Nephron progenitor cell (in vitro differentiated cells): Measurements from ENCODE around the gene TRIM25.
A peak's percentile ranks its signal among the peaks of the same experiment; 100 is the strongest.

Experiments
- DNase-seq: peaks from one replicate; pipeline ENCODE4 v3.0.0; 2021
- H3K27ac Mint-ChIP-seq: 2 replicates; pipeline ENCODE4 v1.8.0; 2021; ENCODE audit warnings: mild to moderate bottlenecking, moderate library complexity, mixed read lengths
- H3K27me3 Mint-ChIP-seq: 2 replicates; pipeline ENCODE4 v1.8.0; 2021; ENCODE audit warnings: mild to moderate bottlenecking, low read depth, mixed read lengths; ENCODE audit not compliant: poor library complexity
- H3K36me3 Mint-ChIP-seq: 2 replicates; pipeline ENCODE4 v1.8.0; 2021; ENCODE audit warnings: low read depth, mixed read lengths
- H3K4me1 Mint-ChIP-seq: 2 replicates; pipeline ENCODE4 v1.8.0; 2021; ENCODE audit warnings: mixed read lengths
- H3K4me3 Mint-ChIP-seq: 2 replicates; pipeline ENCODE4 v1.8.0; 2021; ENCODE audit warnings: mild to moderate bottlenecking, moderate library complexity, mixed read lengths
- H3K9me3 Mint-ChIP-seq: 2 replicates; pipeline ENCODE4 v1.8.0; 2021; ENCODE audit warnings: mild to moderate bottlenecking, moderate library complexity, mixed read lengths
- TF ChIP-seq, protein P1 (sequence below): fragments of 200-600 bp; sonication (generic); IDR thresholded peaks from 2 replicates; pipeline ENCODE4 v1.5.0; 2021; ENCODE audit warnings: antibody characterized with exemption

Gene TRIM25

DNA sequence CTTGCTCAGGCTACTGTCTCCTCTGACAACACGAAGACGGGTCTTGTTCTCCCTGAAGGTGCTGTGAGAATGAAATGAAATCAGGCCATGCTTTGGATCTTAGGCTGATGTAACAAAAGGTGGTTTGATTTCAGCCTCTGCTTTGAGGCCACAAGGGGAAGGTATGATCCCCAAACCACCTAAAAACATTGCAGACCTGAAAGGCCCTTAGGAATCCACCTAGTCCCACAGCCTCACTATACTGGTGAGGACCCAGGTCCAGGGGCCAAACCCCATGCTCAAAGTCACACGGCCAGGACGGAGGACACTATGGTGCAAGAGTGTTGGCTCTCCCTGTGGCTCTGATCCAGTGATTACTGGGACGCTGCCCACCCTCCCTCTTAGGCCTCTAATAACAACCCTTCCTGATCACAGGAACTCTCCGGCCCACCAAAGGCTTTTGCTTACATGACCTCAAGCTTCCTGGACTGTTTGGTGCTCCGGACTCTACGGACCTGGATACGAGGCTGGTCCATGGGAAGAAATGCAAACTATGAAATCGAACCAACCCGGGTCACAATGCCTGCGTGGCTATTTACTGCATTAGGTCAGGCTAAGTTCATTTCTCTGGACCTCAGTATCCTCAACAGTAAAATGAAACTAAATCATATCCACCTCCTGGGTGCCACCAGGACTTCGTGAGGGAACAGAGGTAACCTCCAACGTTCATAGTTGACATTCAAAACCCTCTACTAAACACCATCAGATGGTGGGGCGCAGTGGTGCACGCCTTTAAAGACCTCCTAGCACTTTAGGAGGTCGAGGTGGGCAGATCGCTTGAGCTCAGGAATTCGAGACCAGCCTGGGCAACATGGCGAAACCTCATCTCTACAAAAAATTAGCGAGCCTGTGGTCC is 1.5 kb downstream of the TRIM25 start:
- H3K27ac Mint-ChIP-seq, result no peak overlapping the region
- peaks cover 7% of the 10 kb centered on the region for H3K9me3 Mint-ChIP-seq
- peaks cover 15% of the 10 kb centered on the region for H3K36me3 Mint-ChIP-seq
- no peak for DNase-seq
- peaks cover 39% of the 10 kb centered on the region for H3K27me3 Mint-ChIP-seq
- peak overlapping the region; percentile 90 for H3K4me3 Mint-ChIP-seq
- TF ChIP-seq, protein P1, sequence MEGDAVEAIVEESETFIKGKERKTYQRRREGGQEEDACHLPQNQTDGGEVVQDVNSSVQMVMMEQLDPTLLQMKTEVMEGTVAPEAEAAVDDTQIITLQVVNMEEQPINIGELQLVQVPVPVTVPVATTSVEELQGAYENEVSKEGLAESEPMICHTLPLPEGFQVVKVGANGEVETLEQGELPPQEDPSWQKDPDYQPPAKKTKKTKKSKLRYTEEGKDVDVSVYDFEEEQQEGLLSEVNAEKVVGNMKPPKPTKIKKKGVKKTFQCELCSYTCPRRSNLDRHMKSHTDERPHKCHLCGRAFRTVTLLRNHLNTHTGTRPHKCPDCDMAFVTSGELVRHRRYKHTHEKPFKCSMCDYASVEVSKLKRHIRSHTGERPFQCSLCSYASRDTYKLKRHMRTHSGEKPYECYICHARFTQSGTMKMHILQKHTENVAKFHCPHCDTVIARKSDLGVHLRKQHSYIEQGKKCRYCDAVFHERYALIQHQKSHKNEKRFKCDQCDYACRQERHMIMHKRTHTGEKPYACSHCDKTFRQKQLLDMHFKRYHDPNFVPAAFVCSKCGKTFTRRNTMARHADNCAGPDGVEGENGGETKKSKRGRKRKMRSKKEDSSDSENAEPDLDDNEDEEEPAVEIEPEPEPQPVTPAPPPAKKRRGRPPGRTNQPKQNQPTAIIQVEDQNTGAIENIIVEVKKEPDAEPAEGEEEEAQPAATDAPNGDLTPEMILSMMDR, result no peak
- H3K4me1 Mint-ChIP-seq, result peaks cover 22% of the 10 kb centered on the region

DNA sequence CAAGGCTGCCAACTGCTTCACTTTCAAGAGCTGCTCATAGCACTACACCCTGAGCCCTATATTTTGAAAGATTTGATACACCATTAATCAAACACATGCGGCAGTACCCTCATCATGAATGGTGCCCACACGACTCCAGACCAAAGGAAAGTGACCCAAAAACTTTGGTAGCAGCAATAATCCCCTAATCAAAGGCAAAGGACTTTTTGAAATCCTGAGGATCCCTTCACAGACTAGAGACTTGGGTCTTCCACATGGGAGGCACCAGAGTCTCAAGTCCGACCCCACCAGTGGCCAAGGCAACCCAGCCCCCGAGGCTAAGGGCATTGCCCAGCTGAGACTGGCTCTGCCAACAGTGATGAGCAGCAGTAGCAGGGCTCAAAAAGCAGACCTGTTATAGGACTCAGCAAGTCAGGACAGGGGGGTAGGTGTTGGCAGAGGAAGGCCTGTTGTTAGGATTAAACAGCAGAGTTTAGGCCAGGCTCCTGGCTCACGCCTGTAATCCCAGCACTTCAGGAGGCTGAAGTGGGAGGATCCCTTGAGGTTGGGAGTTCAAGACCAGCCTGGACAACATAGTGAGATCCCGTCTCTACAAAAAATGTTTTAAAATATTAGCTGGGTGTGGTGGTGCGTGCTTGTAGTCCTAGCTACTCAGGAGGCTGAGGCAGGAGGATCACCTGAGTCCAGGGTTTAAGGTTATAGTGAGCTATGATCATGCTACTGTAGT is 3.2 kb downstream of the TRIM25 start:
- no peak overlapping the region for H3K27ac Mint-ChIP-seq
- no peak overlapping the region for H3K4me3 Mint-ChIP-seq
- peaks cover 28% of the 10 kb centered on the region for H3K36me3 Mint-ChIP-seq
- H3K27me3 Mint-ChIP-seq, result peaks cover 33% of the 10 kb centered on the region
- peaks cover 18% of the 10 kb centered on the region for H3K4me1 Mint-ChIP-seq
- TF ChIP-seq, protein P1, result no peak
- H3K9me3 Mint-ChIP-seq, result no peaks in the 10 kb centered on the region
- no peak for DNase-seq

DNA sequence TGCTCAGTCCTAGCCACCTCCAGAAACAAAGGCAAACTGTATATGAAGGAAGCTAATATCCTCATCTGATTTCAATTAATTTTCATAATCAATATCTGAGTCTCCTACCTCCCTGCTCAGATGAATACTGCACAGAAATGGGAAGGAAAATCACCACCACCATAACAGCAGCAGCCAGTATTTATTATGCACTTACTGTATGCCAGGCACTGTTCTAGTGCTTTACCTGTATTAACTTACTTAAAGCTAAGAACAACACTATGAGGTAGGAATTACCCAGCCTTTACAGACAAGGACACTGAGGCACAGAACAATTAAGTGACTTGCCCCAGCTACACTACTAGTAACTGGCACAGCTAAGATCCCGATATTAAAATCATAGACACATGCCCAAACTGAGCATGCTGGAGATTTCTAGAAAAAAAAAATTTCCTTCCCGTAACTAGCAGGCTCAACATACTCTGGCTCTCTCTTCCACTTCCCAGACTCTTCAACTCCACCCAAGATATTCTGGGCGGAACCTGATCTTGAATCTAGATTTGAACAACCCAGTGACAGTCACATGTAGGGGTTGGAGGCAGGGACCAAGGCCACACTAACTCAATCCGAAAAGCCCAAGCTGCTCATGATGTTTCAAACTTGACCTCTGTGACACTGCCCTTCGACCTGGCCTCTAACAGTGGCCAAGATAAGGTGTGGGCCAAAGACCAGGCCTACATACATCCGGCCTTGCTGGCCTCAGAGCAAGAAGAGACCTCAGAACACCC is 3.9 kb downstream of the TRIM25 start:
- Mint-ChIP-seq H3K9me3 (no peaks in the 10 kb centered on the region), H3K4me3 (no peak overlapping the region), H3K4me1 (peaks cover 12% of the 10 kb centered on the region), H3K36me3 (peaks cover 30% of the 10 kb centered on the region), H3K27ac (no peak overlapping the region), H3K27me3 (peaks cover 27% of the 10 kb centered on the region)
- TF ChIP-seq, protein P1, result no peak
- no peak for DNase-seq

DNA sequence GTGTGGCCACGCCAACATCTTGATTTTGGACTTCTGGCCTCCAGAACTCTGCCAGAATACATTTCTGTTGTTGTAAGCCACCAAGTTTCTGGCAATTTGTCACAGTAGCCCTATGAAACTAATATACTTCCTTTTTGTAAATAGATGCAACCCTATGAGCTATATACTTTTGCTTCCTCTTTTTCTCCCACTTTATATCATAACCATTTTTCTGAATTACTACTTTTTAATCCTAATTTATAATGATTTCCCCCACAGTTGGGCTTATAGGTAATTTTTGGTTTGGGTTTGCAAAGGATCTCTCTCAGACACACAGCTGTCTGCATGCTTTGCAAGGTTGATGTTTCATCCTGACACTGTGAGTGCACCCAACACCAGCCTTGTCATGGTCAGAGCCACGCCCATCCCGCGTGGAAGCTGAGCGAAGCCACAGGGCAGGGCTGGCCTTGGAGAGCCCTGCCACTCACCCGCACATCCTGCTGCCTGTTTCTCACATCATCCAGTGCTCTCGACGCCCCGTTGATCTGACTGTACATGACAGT is 5.8 kb downstream of the TRIM25 start:
- TF ChIP-seq, protein P1, result no peak
- Mint-ChIP-seq H3K36me3 (peaks cover 49% of the 10 kb centered on the region), H3K9me3 (peaks cover 6% of the 10 kb centered on the region), H3K4me1 (peaks cover 5% of the 10 kb centered on the region), H3K4me3 (no peak overlapping the region), H3K27me3 (peaks cover 19% of the 10 kb centered on the region), H3K27ac (no peak overlapping the region)
- no peak for DNase-seq

DNA sequence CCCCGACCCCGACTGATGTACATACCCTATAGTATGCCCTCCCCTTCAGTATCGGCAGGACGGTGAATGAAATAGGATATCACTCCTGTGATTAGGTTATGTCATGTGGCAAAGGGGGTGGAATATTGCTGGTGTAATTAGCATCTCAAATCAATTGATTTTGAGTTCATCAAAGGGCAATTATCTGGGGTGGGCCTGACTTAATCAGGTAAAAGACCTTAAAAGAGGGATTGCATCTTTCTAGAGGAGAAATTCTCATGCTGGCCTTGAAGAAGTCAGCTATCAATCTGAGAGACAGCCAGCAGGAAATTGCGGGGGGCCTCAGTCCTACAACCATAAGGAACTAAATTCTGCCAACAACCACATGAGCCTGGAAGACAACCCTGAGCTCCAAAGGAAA is 10.3 kb downstream of the TRIM25 start:
- H3K36me3 Mint-ChIP-seq, result peaks cover 76% of the 10 kb centered on the region
- H3K27me3 Mint-ChIP-seq, result no peaks in the 10 kb centered on the region
- H3K27ac Mint-ChIP-seq, result no peak overlapping the region
- peaks cover 6% of the 10 kb centered on the region for H3K9me3 Mint-ChIP-seq
- TF ChIP-seq, protein P1, result no peak
- peaks cover 33% of the 10 kb centered on the region for H3K4me1 Mint-ChIP-seq
- no peak for DNase-seq
- H3K4me3 Mint-ChIP-seq, result no peak overlapping the region
